PC-3 (cell line): ENCODE results near the gene ABLIM1. TPM values are rescaled to one million over a fixed set of nuclear protein-coding genes. Genes with fewer than 3 reads are reported as not detected.

Source experiments
- ATAC-seq: fragments of 200-7000 bp; cut with Tn5 transposase; 2 replicates; pipeline ENCODE4 v1.9.1; 2020; ENCODE audit warnings: mild to moderate bottlenecking, moderate library complexity
- BruUV-seq: library from RNA; stranded (reverse); fragments of 400-500 nt; replicated peaks from 2 replicates; lab custom pipeline; 2021; lab: Mats Ljungman, UMichigan
- CTCF ChIA-PET: fragments of 300-600 bp; sonication (Branson Sonifier 250); formaldehyde crosslinking; loops from one replicate; lab custom pipeline; 2022; ENCODE audit warnings: antibody characterized with exemption; lab: Charles Lee
- POLR2A ChIA-PET: fragments of 300-600 bp; sonication (Branson Sonifier 250); formaldehyde crosslinking; loops from one replicate; lab custom pipeline; 2022; ENCODE audit warnings: antibody characterized with exemption; ENCODE audit not compliant: unreplicated experiment; lab: Charles Lee
- DNase-seq: peaks from one replicate; pipeline ENCODE4 v3.0.0-alpha.2; 2015
- H2AFZ ChIP-seq: fragments of 300-600 bp; sonication (generic); 2 replicates; pipeline ENCODE4 v1.6.0; 2016; ENCODE audit warnings: antibody characterized with exemption, low read length
- H3F3A ChIP-seq: fragments of 300-600 bp; sonication (generic); one replicate; pipeline ENCODE4 v1.6.0; 2017; ENCODE audit warnings: antibody characterized with exemption, low read length, control low read depth, mild to moderate bottlenecking; ENCODE audit not compliant: unreplicated experiment
- H3K27ac ChIP-seq: fragments of 300-600 bp; sonication (generic); 2 replicates; pipeline ENCODE4 v1.5.1; 2016; ENCODE audit warnings: mild to moderate bottlenecking, low read length
- H3K27me3 ChIP-seq: fragments of 300-600 bp; sonication (generic); 2 replicates; pipeline ENCODE4 v1.6.1; 2016; ENCODE audit warnings: low read length, mixed read lengths
- H3K36me3 ChIP-seq: fragments of 300-600 bp; sonication (generic); 2 replicates; pipeline ENCODE4 v1.6.1; 2016; ENCODE audit warnings: low read depth, mixed run types, low read length, mixed read lengths
- H3K4me1 ChIP-seq: fragments of 300-600 bp; sonication (generic); 2 replicates; pipeline ENCODE4 v1.5.1; 2016; ENCODE audit warnings: low read length; ENCODE audit not compliant: insufficient read depth
- H3K4me2 ChIP-seq: fragments of 300-600 bp; sonication (generic); 2 replicates; pipeline ENCODE4 v1.6.0; 2016; ENCODE audit warnings: low read length
- H3K4me3 ChIP-seq: fragments of 300-600 bp; sonication (generic); 2 replicates; pipeline ENCODE4 v1.5.1; 2016; ENCODE audit warnings: mild to moderate bottlenecking, low read length, mixed read lengths
- H3K79me2 ChIP-seq: fragments of 300-600 bp; sonication (generic); 2 replicates; pipeline ENCODE4 v1.6.1; 2017; ENCODE audit warnings: low read length, mixed read lengths
- H3K9ac ChIP-seq: fragments of 300-600 bp; sonication (generic); 2 replicates; pipeline ENCODE4 v1.6.0; 2016; ENCODE audit warnings: mild to moderate bottlenecking, low read length
- H3K9me2 ChIP-seq: fragments of 300-600 bp; sonication (generic); replicated peaks from 2 replicates; pipeline ENCODE4 v1.6.1; 2016; ENCODE audit warnings: mixed run types, low read length, mixed read lengths
- H3K9me3 ChIP-seq: fragments of 300-600 bp; sonication (generic); 2 replicates; pipeline ENCODE4 v1.6.1; 2016; ENCODE audit warnings: low read length, mixed read lengths
- H4K20me1 ChIP-seq: fragments of 300-600 bp; sonication (generic); 2 replicates; pipeline ENCODE4 v1.6.1; 2016; ENCODE audit warnings: low read length, mixed read lengths
- EZH2 ChIP-seq: fragments of 300-600 bp; sonication (generic); IDR thresholded peaks from one replicate; pipeline ENCODE4 v1.6.1; 2017; ENCODE audit warnings: antibody characterized with exemption, mild to moderate bottlenecking, low read length; ENCODE audit not compliant: unreplicated experiment
- EZH2phosphoT487 ChIP-seq: fragments of 300-600 bp; sonication (generic); IDR thresholded peaks from 2 replicates; pipeline ENCODE4 v1.6.1; 2018; ENCODE audit warnings: mild to moderate bottlenecking, antibody characterized with exemption, low read length, borderline replicate concordance
- intact Hi-C: fragments of 100-400 bp; cut with micrococcal nuclease; formaldehyde crosslinking; loops from 2 replicates; pipeline ENCODE4 v1.9.0; 2023
- total RNA-seq: library from RNA; depleted of rRNA; stranded (reverse); fragments of >200 nt; gene quantifications from 2 replicates; pipeline ENCODE4 v1.2.3, GENCODE V29; 2014
- TF ChIP-seq, protein P1 (sequence below): fragments of 300-600 bp; sonication (generic); conservative IDR thresholded peaks from 2 replicates; pipeline ENCODE4 v1.5.1; 2017; ENCODE audit warnings: antibody characterized with exemption, low read depth, mild to moderate bottlenecking, low read length

ABLIM1 gene
- total RNA-seq, 1 experiment from 2014 or later: 12.3 TPM

DNA sequence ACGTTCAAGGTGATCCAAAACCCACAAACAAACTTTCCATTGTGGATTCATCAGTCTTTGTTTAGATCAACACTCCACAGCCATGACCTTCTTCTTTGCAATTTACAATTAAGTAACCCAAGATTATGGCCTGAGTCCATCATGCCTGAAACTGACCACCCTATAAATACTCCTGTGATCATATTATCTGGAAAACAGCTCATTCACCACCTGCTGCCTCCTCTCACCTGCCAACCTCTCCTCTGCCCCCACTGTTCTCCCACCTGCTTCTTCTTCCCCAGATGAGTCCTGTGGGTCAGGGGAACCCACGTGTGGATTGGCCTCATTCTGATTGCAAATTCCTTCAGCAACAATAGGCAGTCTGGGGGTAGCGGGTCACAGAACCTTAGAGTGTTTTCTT, 81.4 kb downstream of the ABLIM1 start:
- POLR2A ChIA-PET: no interaction called here
- Histone ChIP-seq H3K9me3 (no peaks in the 10 kb centered on the region), H4K20me1 (no peaks in the 10 kb centered on the region), H3K9me2 (no peaks in the 10 kb centered on the region), H3K79me2 (no peaks in the 10 kb centered on the region), H3K9ac (no peak overlapping the region), H3K4me3 (no peak overlapping the region), H3K4me2 (no peak overlapping the region), H3K27ac (no peak overlapping the region), H3K27me3 (no peaks in the 10 kb centered on the region), H2AFZ (no peak overlapping the region), H3K36me3 (no peaks in the 10 kb centered on the region), H3F3A (no peaks in the 10 kb centered on the region), H3K4me1 (peaks cover 6% of the 10 kb centered on the region; the same call in 1 of the 2 replicates)
- intact Hi-C loops: no loop called here
- no TSS peak for BruUV-seq
- CTCF ChIA-PET: no interaction called here
- DNase-seq (no peak), ATAC-seq (no peak; the same call in 1 of the 2 replicates)
- TF ChIP-seq EZH2phosphoT487: no peak
- no peak for TF ChIP-seq EZH2
- TF ChIP-seq, protein P1, sequence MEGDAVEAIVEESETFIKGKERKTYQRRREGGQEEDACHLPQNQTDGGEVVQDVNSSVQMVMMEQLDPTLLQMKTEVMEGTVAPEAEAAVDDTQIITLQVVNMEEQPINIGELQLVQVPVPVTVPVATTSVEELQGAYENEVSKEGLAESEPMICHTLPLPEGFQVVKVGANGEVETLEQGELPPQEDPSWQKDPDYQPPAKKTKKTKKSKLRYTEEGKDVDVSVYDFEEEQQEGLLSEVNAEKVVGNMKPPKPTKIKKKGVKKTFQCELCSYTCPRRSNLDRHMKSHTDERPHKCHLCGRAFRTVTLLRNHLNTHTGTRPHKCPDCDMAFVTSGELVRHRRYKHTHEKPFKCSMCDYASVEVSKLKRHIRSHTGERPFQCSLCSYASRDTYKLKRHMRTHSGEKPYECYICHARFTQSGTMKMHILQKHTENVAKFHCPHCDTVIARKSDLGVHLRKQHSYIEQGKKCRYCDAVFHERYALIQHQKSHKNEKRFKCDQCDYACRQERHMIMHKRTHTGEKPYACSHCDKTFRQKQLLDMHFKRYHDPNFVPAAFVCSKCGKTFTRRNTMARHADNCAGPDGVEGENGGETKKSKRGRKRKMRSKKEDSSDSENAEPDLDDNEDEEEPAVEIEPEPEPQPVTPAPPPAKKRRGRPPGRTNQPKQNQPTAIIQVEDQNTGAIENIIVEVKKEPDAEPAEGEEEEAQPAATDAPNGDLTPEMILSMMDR: no peak

DNA sequence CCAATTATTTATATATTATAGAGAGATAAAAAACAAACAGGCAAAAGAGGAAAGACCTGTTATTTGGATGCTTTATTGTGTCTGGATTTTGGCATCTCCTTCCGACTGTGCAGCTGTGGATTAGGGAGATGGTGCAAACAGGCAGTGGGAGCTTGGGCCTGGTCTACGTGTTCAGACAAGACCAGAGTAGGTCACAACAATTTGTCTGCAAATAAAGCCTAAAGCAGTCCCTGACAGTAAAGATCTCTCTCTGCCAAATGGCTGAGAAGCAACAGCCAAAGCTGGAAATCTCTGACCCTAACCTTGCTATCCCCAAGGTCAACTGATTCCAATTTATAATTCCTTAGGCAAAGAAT, 82.0 kb downstream of the ABLIM1 start:
- no peaks in the 10 kb centered on the region for H3K9me2 ChIP-seq
- TF ChIP-seq, protein P1: no peak
- TF ChIP-seq EZH2phosphoT487 (no peak), EZH2 (no peak)
- no peaks in the 10 kb centered on the region for H4K20me1 ChIP-seq
- no peak for ATAC-seq
- H3F3A ChIP-seq: no peaks in the 10 kb centered on the region
- no peaks in the 10 kb centered on the region for H3K79me2 ChIP-seq
- H3K27ac ChIP-seq: no peak overlapping the region
- intact Hi-C loops: no loop called here
- no peaks in the 10 kb centered on the region for H3K36me3 ChIP-seq
- CTCF ChIA-PET: no interaction called here
- no peaks in the 10 kb centered on the region for H3K27me3 ChIP-seq
- no peaks in the 10 kb centered on the region for H3K9me3 ChIP-seq
- POLR2A ChIA-PET: no interaction called here
- H3K4me2 ChIP-seq: no peak overlapping the region
- H3K4me1 ChIP-seq: peaks cover 6% of the 10 kb centered on the region; the same call in 1 of the 2 replicates
- no peak overlapping the region for H2AFZ ChIP-seq
- DNase-seq: no peak
- no peak overlapping the region for H3K9ac ChIP-seq
- BruUV-seq: no TSS peak
- H3K4me3 ChIP-seq: no peak overlapping the region

DNA sequence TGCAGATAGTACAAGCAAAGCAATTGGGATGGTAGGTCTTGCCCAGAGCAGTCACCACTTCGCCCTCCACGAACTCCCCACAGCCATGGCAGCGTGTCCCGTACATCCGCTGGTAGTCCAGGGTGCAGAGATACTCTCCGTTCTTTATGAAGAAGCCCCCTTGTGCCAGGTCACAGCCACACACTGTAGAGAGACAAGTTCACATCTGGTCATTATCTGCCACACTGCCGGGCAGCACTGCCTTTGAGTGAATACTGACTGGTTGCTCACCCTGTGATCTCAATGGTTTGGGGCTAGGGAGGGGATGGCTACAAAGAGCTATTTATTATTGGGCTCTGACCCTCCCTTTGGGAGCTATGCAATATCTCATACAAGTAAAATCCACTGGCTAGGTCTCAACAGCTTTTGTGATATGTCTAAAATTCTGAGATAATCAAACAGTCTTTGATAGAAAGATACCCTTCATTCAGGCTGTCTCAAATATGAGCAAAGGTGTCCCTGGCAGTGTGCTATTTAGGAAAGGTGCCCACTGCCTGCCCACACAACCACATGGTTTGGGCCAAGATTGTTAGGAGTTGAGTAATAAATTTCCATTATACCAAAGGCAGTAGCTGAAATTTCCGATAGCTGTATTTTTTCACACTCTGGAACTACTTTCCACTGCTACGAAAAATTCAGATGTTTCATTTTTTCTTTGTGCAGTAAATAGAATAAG, 82.5 kb downstream of the ABLIM1 start:
- H3K9ac ChIP-seq: no peak overlapping the region
- H3K27me3 ChIP-seq: no peaks in the 10 kb centered on the region
- ATAC-seq: no peak
- DNase-seq: no peak
- H3K4me1 ChIP-seq: peaks cover 6% of the 10 kb centered on the region; the same call in 1 of the 2 replicates
- H3K9me2 ChIP-seq: no peaks in the 10 kb centered on the region
- CTCF ChIA-PET: no interaction called here
- H4K20me1 ChIP-seq: no peaks in the 10 kb centered on the region
- H3K27ac ChIP-seq: no peak overlapping the region
- no peak overlapping the region for H3K4me3 ChIP-seq
- BruUV-seq: no TSS peak
- no peaks in the 10 kb centered on the region for H3K79me2 ChIP-seq
- intact Hi-C loops: no loop called here
- POLR2A ChIA-PET: no interaction called here
- no peaks in the 10 kb centered on the region for H3F3A ChIP-seq
- TF ChIP-seq, protein P1: no peak
- TF ChIP-seq EZH2 (no peak), EZH2phosphoT487 (no peak)
- H3K36me3 ChIP-seq: no peaks in the 10 kb centered on the region
- no peaks in the 10 kb centered on the region for H3K9me3 ChIP-seq
- no peak overlapping the region for H2AFZ ChIP-seq
- H3K4me2 ChIP-seq: no peak overlapping the region
